SK-N-SH treated with all-trans-retinoic acid at 6 μM for 48 hours (cell line): ENCODE results near the gene HECTD1.
"Not testable (repeated sequence)": the region's sequence is repeated elsewhere in the genome, so short reads cannot be mapped to it uniquely, and the experiment has no call there.

Source experiments
- ATAC-seq: fragments of 200-7000 bp; cut with Tn5 transposase; 3 replicates; pipeline ENCODE4 v1.9.1; 2020; ENCODE audit warnings: mild to moderate bottlenecking, moderate library complexity
- ARNTL ChIP-seq: fragments of 450-650 bp; formaldehyde crosslinking; IDR thresholded peaks from 2 replicates; pipeline ENCODE4 v1.5.0; 2020; ENCODE audit warnings: low read depth, mild to moderate bottlenecking, moderate library complexity, borderline replicate concordance
- BACH2 ChIP-seq: fragments of 250-450 bp; sonication (Bioruptor Pico); IDR thresholded peaks from 2 replicates; pipeline ENCODE4 v1.9.0; 2021; ENCODE audit warnings: mild to moderate bottlenecking, borderline replicate concordance
- CREB5 ChIP-seq: fragments of 250-450 bp; sonication (Bioruptor Pico); IDR thresholded peaks from 2 replicates; pipeline ENCODE4 v1.5.1; 2020; ENCODE audit warnings: low read depth, mild to moderate bottlenecking, moderate library complexity
- CSDC2 ChIP-seq: fragments of 250-450 bp; sonication (Bioruptor Pico); IDR thresholded peaks from 2 replicates; pipeline ENCODE4 v1.5.0; 2020; ENCODE audit warnings: mild to moderate bottlenecking, moderate library complexity
- ESRRG ChIP-seq: fragments of 250-450 bp; sonication (Bioruptor Pico); IDR thresholded peaks from 2 replicates; pipeline ENCODE4 v1.6.1; 2021; ENCODE audit warnings: mild to moderate bottlenecking
- ISL1 ChIP-seq: fragments of 250-450 bp; sonication (Bioruptor Pico); IDR thresholded peaks from 2 replicates; pipeline ENCODE4 v2.1.2; 2022; ENCODE audit warnings: mild to moderate bottlenecking, moderate library complexity
- OSR1 ChIP-seq: fragments of 250-450 bp; sonication (Bioruptor Pico); IDR thresholded peaks from 2 replicates; pipeline ENCODE4 v1.8.0; 2022; ENCODE audit warnings: moderate library complexity, mild to moderate bottlenecking, inconsistent platforms
- POU6F1 ChIP-seq: fragments of 250-450 bp; sonication (Bioruptor Pico); IDR thresholded peaks from 2 replicates; pipeline ENCODE4 v1.8.0; 2021; ENCODE audit warnings: low read depth, mild to moderate bottlenecking, moderate library complexity, borderline replicate concordance
- PPARA ChIP-seq: fragments of 250-450 bp; sonication (Bioruptor Pico); IDR thresholded peaks from 2 replicates; pipeline ENCODE4 v1.5.0; 2020; ENCODE audit warnings: mild to moderate bottlenecking, borderline replicate concordance
- RARB ChIP-seq: fragments of 250-450 bp; sonication (Bioruptor Pico); IDR thresholded peaks from 2 replicates; pipeline ENCODE4 v1.8.0; 2021; ENCODE audit warnings: mild to moderate bottlenecking, moderate library complexity
- TCF4 ChIP-seq: fragments of 250-450 bp; sonication (Bioruptor Pico); IDR thresholded peaks from 2 replicates; pipeline ENCODE4 v1.8.0; 2021; ENCODE audit warnings: mild to moderate bottlenecking, moderate library complexity, borderline replicate concordance
- ZC3H10 ChIP-seq: fragments of 250-450 bp; sonication (Bioruptor Pico); IDR thresholded peaks from 2 replicates; pipeline ENCODE4 v1.5.1; 2021; ENCODE audit warnings: mild to moderate bottlenecking, moderate library complexity
- ZFP3 ChIP-seq: fragments of 250-450 bp; sonication (Bioruptor Pico); IDR thresholded peaks from 2 replicates; pipeline ENCODE4 v1.5.0; 2020; ENCODE audit warnings: mild to moderate bottlenecking, moderate library complexity
- ZFP30 ChIP-seq: fragments of 450-650 bp; formaldehyde crosslinking; IDR thresholded peaks from 2 replicates; pipeline ENCODE4 v1.5.0; 2022; ENCODE audit warnings: mild to moderate bottlenecking, moderate library complexity
- ZNF565 ChIP-seq: fragments of 450-650 bp; formaldehyde crosslinking; conservative IDR thresholded peaks from 2 replicates; pipeline ENCODE4 v1.5.0; 2020; ENCODE audit warnings: low read depth, mild to moderate bottlenecking, moderate library complexity
- ZNF70 ChIP-seq: fragments of 450-650 bp; formaldehyde crosslinking; IDR thresholded peaks from 2 replicates; pipeline ENCODE4 v1.5.0; 2020; ENCODE audit warnings: mild to moderate bottlenecking, moderate library complexity
- ZNF8 ChIP-seq: fragments of 450-650 bp; formaldehyde crosslinking; IDR thresholded peaks from 2 replicates; pipeline ENCODE4 v1.5.0; 2020; ENCODE audit warnings: mild to moderate bottlenecking, moderate library complexity
- TF ChIP-seq, protein P1 (sequence below): fragments of 250-450 bp; sonication (Bioruptor Pico); IDR thresholded peaks from 2 replicates; pipeline ENCODE4 v1.5.1; 2021; ENCODE audit warnings: mild to moderate bottlenecking, moderate library complexity
- TF ChIP-seq, protein P2 (sequence below): fragments of 250-450 bp; sonication (Bioruptor Pico); IDR thresholded peaks from 2 replicates; pipeline ENCODE4 v1.5.0; 2020; ENCODE audit warnings: mild to moderate bottlenecking, moderate library complexity
- TF ChIP-seq, protein P3 (sequence below): fragments of 250-450 bp; sonication (Bioruptor Pico); IDR thresholded peaks from 2 replicates; pipeline ENCODE4 v1.8.0; 2020; ENCODE audit warnings: mild to moderate bottlenecking, moderate library complexity, borderline replicate concordance

The HECTD1 gene

DNA sequence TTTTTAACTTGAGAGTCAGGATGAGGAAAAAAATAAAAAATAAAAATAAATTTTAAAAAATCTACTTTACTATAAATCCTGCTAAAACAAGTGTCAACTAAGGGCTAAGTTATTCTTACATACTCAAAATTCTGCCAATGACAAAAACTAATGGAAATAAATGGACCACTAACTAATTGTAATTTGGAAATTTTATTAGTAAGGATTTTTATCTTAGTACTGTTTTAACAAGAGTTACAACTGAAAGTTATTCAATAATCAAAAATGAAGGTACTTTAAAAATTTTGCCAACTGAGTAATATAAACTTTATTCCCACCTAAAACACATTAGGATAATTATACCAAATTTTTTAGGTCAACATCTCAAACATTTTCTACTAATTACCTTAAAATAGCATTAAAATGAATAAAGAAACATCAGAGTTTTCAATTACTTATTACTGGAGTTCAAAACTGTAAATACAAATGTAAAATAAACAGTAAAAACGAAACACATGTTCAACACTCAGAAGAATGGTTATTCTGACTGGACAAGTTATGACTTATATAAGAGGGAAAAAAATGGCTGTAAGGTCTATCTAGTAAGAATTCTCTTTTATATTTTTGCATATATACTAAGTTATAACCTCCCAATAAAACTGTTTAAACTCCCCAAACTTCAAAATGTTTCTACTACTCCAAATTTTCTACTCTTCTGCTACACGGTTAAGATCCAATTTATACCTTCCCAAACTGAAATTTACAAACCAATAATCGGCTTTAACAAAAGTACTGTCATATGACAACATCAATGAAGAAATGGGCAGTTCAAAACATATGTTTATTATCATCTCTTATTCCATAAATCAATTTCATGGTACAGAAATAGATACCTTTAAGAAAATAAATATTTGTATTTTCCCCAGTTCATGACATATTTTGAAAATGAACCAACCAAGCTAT lies 2.7 kb downstream of the HECTD1 start:
- no peak for ATAC-seq
- TF ChIP-seq PPARA (CRISPR knock-in tag) (no peak), CSDC2 (CRISPR knock-in tag) (no peak), ZNF70 (no peak), ZNF565 (CRISPR knock-in tag) (no peak), TCF4 (CRISPR knock-in tag) (no peak), OSR1 (no peak), ZFP30 (CRISPR knock-in tag) (no peak), ISL1 (CRISPR knock-in tag) (no peak), ZC3H10 (CRISPR knock-in tag) (no peak)

DNA sequence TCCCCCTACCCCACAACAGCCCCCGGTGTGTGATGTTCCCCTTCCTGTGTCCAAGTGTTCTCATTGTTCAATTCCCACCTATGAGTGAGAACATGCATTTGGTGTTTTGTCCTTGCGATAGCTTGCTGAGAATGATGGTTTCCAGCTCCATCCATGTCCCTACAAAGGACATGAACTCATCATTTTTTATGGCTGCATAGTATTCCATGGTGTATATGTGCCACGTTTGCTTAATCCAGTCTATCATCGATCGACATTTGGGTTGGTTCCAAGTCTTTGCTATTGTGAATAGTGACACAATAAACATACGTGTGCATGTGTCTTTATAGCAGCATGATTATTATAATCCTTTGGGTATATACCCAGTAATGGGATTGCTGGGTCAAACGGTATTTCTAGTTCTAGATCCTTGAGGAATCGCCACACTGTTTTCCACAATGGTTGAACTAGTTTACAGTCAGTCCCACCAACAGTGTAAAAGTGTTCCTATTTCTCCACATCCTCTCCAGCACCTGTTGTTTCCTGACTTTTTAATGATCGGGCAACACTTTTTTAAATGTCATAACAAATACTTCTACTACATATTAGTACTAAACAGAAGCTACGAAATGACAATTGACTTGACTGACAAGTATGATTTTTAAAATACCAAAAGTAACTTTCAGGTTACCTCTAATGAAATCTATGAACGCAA lies 3.5 kb downstream of the HECTD1 start:
- ATAC-seq, result not testable (repeated sequence)

DNA sequence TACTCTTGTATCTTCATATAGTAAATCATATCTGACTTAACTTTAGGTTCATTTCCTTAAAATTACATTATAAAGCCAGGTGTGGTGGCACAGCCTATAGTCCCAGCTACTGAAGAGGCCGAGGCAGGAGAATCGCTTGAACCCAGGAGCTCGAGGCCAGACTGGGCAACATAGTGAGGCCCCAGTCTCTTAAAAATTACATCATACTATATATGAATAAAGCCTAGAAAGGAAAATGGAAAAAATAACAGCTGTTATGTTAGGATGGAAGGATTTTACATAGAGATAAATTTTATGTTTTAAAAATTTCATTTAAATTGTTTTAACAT lies 4.2 kb downstream of the HECTD1 start:
- ATAC-seq, result no peak
- no peak for TF ChIP-seq ZNF70
- no peak for TF ChIP-seq CSDC2 (CRISPR knock-in tag)
- TF ChIP-seq, protein P1, sequence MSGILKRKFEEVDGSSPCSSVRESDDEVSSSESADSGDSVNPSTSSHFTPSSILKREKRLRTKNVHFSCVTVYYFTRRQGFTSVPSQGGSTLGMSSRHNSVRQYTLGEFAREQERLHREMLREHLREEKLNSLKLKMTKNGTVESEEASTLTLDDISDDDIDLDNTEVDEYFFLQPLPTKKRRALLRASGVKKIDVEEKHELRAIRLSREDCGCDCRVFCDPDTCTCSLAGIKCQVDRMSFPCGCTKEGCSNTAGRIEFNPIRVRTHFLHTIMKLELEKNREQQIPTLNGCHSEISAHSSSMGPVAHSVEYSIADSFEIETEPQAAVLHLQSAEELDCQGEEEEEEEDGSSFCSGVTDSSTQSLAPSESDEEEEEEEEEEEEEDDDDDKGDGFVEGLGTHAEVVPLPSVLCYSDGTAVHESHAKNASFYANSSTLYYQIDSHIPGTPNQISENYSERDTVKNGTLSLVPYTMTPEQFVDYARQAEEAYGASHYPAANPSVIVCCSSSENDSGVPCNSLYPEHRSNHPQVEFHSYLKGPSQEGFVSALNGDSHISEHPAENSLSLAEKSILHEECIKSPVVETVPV (CRISPR knock-in tag), result no peak
- TF ChIP-seq ZNF8 (CRISPR knock-in tag), result no peak
- TF ChIP-seq POU6F1, result no peak
- no peak for TF ChIP-seq CREB5 (CRISPR knock-in tag)
- TF ChIP-seq ARNTL, result no peak
- TF ChIP-seq PPARA (CRISPR knock-in tag), result no peak
- no peak for TF ChIP-seq ZC3H10 (CRISPR knock-in tag)
- TF ChIP-seq RARB (CRISPR knock-in tag), result no peak
- no peak for TF ChIP-seq ESRRG (CRISPR knock-in tag)
- TF ChIP-seq, protein P2, sequence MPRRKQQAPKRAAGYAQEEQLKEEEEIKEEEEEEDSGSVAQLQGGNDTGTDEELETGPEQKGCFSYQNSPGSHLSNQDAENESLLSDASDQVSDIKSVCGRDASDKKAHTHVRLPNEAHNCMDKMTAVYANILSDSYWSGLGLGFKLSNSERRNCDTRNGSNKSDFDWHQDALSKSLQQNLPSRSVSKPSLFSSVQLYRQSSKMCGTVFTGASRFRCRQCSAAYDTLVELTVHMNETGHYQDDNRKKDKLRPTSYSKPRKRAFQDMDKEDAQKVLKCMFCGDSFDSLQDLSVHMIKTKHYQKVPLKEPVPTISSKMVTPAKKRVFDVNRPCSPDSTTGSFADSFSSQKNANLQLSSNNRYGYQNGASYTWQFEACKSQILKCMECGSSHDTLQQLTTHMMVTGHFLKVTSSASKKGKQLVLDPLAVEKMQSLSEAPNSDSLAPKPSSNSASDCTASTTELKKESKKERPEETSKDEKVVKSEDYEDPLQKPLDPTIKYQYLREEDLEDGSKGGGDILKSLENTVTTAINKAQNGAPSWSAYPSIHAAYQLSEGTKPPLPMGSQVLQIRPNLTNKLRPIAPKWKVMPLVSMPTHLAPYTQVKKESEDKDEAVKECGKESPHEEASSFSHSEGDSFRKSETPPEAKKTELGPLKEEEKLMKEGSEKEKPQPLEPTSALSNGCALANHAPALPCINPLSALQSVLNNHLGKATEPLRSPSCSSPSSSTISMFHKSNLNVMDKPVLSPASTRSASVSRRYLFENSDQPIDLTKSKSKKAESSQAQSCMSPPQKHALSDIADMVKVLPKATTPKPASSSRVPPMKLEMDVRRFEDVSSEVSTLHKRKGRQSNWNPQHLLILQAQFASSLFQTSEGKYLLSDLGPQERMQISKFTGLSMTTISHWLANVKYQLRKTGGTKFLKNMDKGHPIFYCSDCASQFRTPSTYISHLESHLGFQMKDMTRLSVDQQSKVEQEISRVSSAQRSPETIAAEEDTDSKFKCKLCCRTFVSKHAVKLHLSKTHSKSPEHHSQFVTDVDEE (CRISPR knock-in tag), result no peak
- TF ChIP-seq, protein P3, sequence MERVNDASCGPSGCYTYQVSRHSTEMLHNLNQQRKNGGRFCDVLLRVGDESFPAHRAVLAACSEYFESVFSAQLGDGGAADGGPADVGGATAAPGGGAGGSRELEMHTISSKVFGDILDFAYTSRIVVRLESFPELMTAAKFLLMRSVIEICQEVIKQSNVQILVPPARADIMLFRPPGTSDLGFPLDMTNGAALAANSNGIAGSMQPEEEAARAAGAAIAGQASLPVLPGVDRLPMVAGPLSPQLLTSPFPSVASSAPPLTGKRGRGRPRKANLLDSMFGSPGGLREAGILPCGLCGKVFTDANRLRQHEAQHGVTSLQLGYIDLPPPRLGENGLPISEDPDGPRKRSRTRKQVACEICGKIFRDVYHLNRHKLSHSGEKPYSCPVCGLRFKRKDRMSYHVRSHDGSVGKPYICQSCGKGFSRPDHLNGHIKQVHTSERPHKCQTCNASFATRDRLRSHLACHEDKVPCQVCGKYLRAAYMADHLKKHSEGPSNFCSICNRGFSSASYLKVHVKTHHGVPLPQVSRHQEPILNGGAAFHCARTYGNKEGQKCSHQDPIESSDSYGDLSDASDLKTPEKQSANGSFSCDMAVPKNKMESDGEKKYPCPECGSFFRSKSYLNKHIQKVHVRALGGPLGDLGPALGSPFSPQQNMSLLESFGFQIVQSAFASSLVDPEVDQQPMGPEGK (CRISPR knock-in tag), result no peak
- TF ChIP-seq ZFP3 (CRISPR knock-in tag), result no peak
- no peak for TF ChIP-seq ISL1 (CRISPR knock-in tag)
- TF ChIP-seq BACH2 (CRISPR knock-in tag), result no peak
- TF ChIP-seq ZNF565 (CRISPR knock-in tag), result no peak
